DND-41 (cell line): ENCODE data around the gene AHCYL1.

Source experiments
- CTCF ChIP-seq: IDR thresholded peaks from 2 replicates; pipeline ENCODE4 v1.5.1; 2012; ENCODE audit warnings: borderline replicate concordance, low read length, moderate library complexity, mild to moderate bottlenecking; ENCODE audit not compliant: poor library complexity, severe bottlenecking; ENCODE audit errors: extremely low read depth
- EZH2 ChIP-seq: IDR thresholded peaks from 3 replicates; pipeline ENCODE4 v1.6.1; 2012; ENCODE audit warnings: borderline replicate concordance, low read depth, mild to moderate bottlenecking, moderate library complexity, low read length, inconsistent platforms; ENCODE audit not compliant: severe bottlenecking

DNA sequence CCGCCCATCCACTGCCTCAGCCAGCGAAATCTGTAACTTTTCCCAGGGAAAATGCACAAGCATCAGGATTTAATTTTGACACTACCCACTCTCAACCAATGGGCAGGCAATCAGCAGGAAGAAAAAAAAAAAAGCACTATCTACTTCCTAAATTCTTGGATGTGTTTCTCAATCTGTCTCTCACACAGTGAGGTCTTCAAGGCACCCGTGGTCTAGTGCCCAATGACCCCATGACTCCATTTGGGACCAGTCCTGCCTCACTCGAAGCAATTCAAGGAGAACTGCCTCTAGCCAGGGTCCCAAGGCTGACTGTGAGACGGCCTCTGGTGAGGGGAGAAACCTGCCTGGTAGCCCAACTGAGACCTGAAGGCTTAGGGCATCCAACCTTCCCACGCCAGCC is 38.1 kb upstream of the AHCYL1 start:
- TF ChIP-seq CTCF = no peak
- TF ChIP-seq EZH2 = no peak
